ENCODE measurements around the gene KRTAP19-1. TPM values are rescaled to one million over a fixed set of nuclear protein-coding genes. Genes with fewer than 3 reads are reported as not detected.
A peak's percentile ranks its signal among the peaks of the same experiment; 100 is the strongest.
"Not testable (repeated sequence)": the region's sequence is repeated elsewhere in the genome, so short reads cannot be mapped to it uniquely, and the experiment has no call there.

KRTAP19-1 gene
- not detected in 2 replicates for total RNA-seq
- long read RNA-seq = 0 reads

- Mint-ChIP-seq H3K27ac (no peak within 1 kb of the TSS), H3K4me1 (ENCODE audit: low read depth) (peaks cover 2% of the 10 kb centered on the region), H3K27me3 (no peaks in the 10 kb centered on the region), H3K4me3 (ENCODE audit: low read depth) (no peak within 1 kb of the TSS), H3K9me3 (ENCODE audit: low read depth) (no peaks in the 10 kb centered on the region), H3K36me3 (ENCODE audit: insufficient read depth) (no peaks in the 10 kb centered on the region)
- DNase-seq (ENCODE audit: low spot score, unreplicated experiment) = no peak
- no peak for TF ChIP-seq CTCF (IDR thresholded peaks at IDR 0.05; ENCODE audit: unreplicated experiment)
These were observed at the start of gene KRTAP19-1 for GRCh38 chr21:30480145-30480544. Gene KRTAP19-1 (minus strand): TSS chr21:30480367. CDS start chr21:30480317, 50 bp downstream.

DNA sequence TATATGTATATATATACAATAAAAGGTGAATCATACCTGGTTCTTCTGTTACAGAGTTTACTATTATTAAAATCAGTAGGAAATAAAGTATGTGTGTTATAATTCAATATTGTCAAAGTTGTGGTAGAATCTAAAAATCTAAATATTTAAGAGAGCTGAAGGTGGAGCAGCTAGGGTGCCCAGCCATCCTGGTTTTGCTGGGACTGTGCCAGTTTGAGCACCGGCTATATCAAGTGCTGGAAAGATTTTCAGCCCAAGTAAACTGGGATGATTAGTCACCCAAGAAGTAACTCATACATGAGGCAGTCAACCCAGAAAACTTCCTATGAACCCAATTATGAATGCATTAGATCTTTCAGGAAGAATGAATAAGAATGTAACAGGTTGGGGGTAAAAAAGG is 38.7 kb upstream of the KRTAP19-1 start:
- Mint-ChIP-seq H3K4me3 (ENCODE audit: low read depth) (no peak overlapping the region), H3K27me3 (no peaks in the 10 kb centered on the region), H3K36me3 (ENCODE audit: insufficient read depth) (no peaks in the 10 kb centered on the region), H3K9me3 (ENCODE audit: low read depth) (peaks cover 3% of the 10 kb centered on the region), H3K4me1 (ENCODE audit: low read depth) (no peaks in the 10 kb centered on the region), H3K27ac (no peak overlapping the region)
- no peak for TF ChIP-seq CTCF (IDR thresholded peaks at IDR 0.05; ENCODE audit: unreplicated experiment)
- no peak for DNase-seq (ENCODE audit: low spot score, unreplicated experiment)

DNA sequence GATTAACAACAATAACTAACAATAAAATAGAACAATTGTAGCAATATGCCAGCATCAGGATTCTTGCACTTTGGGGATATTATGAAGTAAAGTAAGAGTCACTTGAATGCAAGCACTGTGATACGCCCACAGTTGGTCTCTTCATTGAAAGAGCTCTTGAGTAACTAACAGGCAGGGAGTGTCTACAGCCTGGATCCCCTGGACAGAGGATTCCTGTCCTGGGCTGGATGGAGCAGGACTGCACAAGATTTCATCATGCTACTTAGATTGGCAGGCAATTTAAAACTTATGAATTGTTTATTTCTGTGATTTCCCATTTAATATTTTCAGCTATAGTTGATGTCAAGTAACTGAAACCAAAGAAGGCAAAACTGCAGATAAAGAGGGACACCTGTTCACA is 35.5 kb upstream of the KRTAP19-1 start:
- Mint-ChIP-seq H3K27ac (no peak overlapping the region), H3K27me3 (no peaks in the 10 kb centered on the region), H3K36me3 (ENCODE audit: insufficient read depth) (no peaks in the 10 kb centered on the region), H3K9me3 (ENCODE audit: low read depth) (peaks cover 3% of the 10 kb centered on the region), H3K4me1 (ENCODE audit: low read depth) (no peaks in the 10 kb centered on the region), H3K4me3 (ENCODE audit: low read depth) (no peak overlapping the region)
- TF ChIP-seq CTCF (IDR thresholded peaks at IDR 0.05; ENCODE audit: unreplicated experiment) = no peak
- no peak for DNase-seq (ENCODE audit: low spot score, unreplicated experiment)

DNA sequence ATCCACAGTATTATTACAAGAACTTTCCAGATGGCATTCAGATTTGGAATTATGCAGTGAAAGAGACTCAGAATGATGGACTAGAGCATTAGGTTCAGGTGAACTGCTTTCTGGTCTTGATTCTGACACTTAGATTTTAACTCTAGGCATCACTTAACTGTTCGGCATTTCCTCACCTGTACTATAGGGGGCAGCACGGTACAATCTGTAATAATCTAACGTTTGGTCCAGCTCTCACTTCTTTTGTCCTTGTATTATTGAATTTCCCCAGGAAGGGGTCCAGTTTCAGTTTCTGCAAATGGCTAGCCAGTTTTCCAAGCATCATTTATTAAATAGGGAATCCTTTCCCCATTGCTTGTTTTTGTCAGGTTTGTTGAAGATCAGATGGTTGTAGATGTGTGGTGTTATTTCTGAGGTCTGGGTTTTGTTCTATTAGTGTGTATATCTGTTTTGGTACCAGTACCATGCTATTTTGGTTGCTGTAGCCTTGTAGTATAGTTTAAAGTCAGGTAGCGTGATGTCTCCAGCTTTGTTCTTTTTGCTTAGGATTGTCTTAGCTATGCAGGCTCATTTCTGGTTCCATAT is 25.5 kb upstream of the KRTAP19-1 start:
- H3K27me3 Mint-ChIP-seq; H3K4me3 Mint-ChIP-seq (ENCODE audit: low read depth); H3K4me1 Mint-ChIP-seq (ENCODE audit: low read depth); H3K27ac Mint-ChIP-seq; H3K36me3 Mint-ChIP-seq (ENCODE audit: insufficient read depth); H3K9me3 Mint-ChIP-seq (ENCODE audit: low read depth); DNase-seq (ENCODE audit: low spot score, unreplicated experiment): not testable (repeated sequence)
- peak; percentile 61 for TF ChIP-seq CTCF (IDR thresholded peaks at IDR 0.05; ENCODE audit: unreplicated experiment)

- H3K4me3 Mint-ChIP-seq (ENCODE audit: low read depth) = no peak within 1 kb of the TSS
- no peaks in the 10 kb centered on the region for H3K9me3 Mint-ChIP-seq (ENCODE audit: low read depth)
- H3K27ac Mint-ChIP-seq = no peak within 1 kb of the TSS
- no peak for TF ChIP-seq CTCF (IDR thresholded peaks at IDR 0.05; ENCODE audit: unreplicated experiment)
- no peak for DNase-seq (ENCODE audit: low spot score, unreplicated experiment)
- H3K4me1 Mint-ChIP-seq (ENCODE audit: low read depth) = no peaks in the 10 kb centered on the region
- H3K36me3 Mint-ChIP-seq (ENCODE audit: insufficient read depth) = no peaks in the 10 kb centered on the region
- no peaks in the 10 kb centered on the region for H3K27me3 Mint-ChIP-seq
These were observed 21.9 kb upstream of the KRTAP19-1 start, which contains the start of gene KRTAP19-5 for GRCh38 chr21:30502041-30502440. Gene KRTAP19-5 (minus strand): TSS chr21:30502141. CDS start chr21:30502090, 51 bp downstream.

Data from progenitor cell of endocrine pancreas (in vitro differentiated cells).